ENCODE measurements around the gene DHX34.

GRCh38 chr19:47322058-47322457, 27.1 kb upstream of the DHX34 start:
- TF ChIP-seq EZH2 (IDR thresholded peaks at IDR 0.05; ENCODE audit: insufficient read depth, poor library complexity, severe bottlenecking) (no peak), EZH2phosphoT487 (IDR thresholded peaks at IDR 0.05; ENCODE audit: insufficient read depth, low read depth) (no peak)
